GM12872 (cell line): ENCODE results near the gene PIR.

ENCODE experiments used
- TF ChIP-seq, protein P1 (sequence below): IDR thresholded peaks from 3 replicates; pipeline ENCODE4 v1.5.1; 2011; ENCODE audit warnings: low read depth, mild to moderate bottlenecking, low read length, moderate library complexity; ENCODE audit not compliant: insufficient read depth

The PIR gene

DNA sequence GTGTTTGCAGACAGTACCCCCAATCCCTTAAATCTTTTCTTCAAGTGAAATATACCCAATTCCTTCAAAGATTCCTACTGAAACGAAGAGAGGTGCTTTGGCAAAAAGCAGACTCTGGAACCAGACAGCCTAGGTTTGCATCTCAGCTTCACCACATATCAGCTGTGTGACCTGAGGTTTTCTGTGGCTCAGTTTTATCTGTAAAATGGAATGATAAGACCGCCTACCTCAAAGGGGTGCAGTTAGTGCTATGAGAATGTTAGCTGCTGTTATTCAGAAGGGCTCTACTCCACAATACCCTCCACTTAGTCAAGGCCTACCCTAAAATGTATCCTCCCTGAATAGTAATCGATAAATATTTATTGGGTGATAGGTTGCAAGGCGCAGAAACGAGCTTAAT is 664 bp downstream of the PIR start:
- TF ChIP-seq, protein P1, sequence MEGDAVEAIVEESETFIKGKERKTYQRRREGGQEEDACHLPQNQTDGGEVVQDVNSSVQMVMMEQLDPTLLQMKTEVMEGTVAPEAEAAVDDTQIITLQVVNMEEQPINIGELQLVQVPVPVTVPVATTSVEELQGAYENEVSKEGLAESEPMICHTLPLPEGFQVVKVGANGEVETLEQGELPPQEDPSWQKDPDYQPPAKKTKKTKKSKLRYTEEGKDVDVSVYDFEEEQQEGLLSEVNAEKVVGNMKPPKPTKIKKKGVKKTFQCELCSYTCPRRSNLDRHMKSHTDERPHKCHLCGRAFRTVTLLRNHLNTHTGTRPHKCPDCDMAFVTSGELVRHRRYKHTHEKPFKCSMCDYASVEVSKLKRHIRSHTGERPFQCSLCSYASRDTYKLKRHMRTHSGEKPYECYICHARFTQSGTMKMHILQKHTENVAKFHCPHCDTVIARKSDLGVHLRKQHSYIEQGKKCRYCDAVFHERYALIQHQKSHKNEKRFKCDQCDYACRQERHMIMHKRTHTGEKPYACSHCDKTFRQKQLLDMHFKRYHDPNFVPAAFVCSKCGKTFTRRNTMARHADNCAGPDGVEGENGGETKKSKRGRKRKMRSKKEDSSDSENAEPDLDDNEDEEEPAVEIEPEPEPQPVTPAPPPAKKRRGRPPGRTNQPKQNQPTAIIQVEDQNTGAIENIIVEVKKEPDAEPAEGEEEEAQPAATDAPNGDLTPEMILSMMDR, result no peak

DNA sequence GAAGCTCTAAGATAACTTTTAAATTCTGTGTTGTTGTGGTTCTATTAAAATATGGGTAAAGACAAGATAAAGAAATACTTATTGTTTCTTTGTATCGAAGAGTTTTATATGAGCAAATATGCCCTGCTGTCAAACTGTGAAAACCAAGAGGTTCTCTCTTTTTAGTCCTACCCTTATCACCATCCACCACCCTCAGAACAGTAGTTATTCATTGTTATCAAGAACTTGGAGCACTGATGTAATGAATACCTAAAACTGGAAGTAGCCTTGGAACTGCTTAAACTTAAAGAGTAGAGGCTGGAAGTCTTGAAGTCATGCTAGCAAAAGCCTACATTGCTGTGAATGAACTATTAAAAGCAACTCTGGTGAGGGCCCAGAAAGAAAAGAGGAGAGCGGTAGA is 9.2 kb downstream of the PIR start:
- TF ChIP-seq, protein P1, result no peak

DNA sequence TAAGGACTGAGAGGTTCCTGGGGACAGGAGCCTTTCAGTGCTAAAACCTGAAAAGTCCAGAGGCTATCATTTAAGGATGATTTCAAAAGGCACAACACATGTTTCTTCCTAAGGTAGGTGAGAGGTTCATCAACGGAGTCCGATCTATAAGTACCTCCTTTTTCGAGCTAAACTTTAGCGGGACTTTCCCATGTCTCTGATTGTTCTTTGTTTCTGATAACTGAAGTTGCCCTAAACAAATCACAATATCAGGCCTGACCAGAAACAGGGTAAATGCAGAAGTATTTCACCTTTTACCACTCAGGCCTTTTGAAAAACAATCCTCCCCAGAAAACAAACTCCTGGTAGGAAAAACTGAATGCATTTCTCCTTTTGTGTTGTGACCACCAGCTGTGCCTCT is 17.6 kb downstream of the PIR start:
- TF ChIP-seq, protein P1, result no peak

DNA sequence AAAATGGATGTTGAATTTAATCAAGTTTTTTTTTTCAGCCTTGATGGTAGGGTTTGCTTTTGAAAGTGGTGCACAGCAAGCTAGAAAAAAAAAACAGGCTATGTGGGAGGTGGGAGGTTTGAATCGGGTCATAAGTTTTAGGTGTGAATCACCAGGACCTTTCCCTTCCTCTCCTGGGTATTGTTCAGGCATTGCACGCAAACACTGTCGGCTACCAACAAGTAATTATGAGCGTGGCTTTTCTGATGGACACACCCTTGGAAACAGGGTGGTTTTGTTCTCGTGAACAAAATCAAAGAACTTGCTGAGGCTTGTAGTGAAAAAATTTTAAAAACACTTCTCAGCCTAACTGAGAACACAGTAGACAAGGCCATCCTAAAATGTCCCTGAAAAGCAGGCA is 18.1 kb downstream of the PIR start:
- TF ChIP-seq, protein P1, result no peak

DNA sequence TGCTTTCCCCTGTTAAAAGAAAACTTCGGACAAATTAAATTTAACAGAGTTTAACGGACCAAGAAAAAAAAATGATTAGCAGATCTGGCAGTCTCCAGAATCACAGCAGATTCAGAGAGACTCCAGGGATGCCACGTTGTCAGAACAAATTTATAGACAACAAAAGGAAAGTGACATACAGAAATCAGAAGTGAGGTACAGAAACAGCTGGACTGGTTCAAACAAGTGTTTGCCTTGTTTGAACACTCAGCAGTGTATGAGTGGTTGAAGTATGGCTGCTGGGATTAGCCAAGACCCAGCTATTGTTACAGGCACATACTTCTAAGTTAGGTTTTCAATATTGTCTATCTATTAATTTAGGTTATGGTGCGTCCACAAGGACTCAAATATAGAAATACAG is 19.1 kb downstream of the PIR start:
- TF ChIP-seq, protein P1, result no peak

DNA sequence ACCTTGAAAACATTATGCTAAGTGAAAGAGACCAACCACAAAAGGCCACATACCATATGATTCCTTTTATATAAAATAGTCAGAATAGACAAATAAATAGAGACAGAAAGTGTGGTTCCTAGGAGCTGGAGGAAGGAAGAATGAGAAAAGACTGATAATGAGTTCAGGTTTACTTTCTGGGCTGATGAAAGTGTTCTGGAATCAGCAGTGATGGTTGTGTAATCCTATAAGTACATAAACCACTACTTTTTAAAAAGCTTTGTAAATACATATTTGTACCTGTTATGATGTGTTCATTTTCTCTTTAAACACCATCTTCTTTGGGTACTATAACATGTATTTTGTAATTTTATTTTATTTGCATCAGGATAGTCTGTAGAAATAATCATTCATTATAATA is 20.6 kb downstream of the PIR start:
- TF ChIP-seq, protein P1, result no peak

DNA sequence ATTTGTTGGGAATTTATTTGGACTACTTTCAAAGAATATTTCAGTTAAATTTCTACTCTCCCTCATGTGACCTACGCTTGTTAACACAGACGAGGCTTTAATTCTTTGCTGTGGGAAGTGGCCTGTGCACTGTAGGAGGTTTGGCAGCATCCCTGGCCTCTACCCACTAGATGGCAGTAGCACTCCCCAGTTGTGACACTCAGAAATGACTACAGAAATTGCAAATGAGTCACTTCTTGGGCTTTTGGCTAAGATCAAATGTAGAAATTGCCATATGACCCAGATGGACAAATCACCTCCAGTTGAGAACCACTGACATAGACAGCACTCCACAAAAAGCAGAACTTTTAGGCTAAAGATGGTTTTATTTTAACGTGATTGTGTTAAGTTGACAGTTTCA is 22.1 kb downstream of the PIR start:
- TF ChIP-seq, protein P1, result peak; percentile 76

DNA sequence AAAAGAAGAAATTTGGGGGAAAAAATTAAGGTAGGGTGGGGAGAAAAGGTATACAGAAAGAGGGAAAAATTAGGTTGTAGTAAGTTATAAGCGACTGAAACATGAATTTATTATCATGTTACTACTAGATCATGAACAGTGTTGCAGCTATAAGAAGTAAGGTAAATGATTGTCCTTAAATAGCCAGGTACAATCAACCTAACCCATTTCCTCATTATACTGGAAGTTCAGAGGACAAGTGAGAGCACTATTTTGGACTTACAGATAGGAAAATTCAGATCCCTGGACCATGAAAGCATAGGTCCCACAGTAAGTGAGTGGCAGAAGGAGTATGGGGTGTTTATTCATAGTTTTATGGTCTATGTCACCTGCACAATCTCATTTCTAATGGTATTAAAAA is 23.5 kb downstream of the PIR start:
- TF ChIP-seq, protein P1, result no peak
